ENCODE data around the gene IRF4.

DNA sequence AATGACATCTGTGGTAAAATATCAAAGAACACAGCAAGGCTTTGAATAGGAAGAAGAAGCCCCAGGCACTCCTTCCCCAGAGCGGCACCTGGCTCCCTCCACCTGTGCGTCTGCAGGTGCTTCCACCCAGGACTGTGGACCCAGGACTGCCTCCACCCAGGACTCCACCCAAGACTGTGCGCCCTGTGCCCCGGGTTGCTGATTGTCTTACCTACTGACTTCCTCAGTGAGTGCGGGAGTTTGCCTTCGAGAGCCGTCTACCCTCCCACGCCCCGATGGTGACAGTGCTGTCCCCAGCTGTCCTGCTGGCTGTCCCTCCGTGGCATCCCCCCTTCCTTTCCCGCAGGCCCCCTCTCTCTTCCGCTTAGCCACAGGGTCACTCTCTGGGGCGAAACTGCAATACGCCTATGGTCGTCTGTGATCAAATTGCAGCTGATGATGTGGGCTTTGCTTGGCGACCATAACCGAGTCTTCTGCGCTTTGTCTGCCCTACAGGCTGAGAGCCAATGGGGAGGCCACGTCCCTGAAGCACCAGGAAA, 52.1 kb downstream of the IRF4 start:
- no peak for TF ChIP-seq CTCF (conservative IDR thresholded peaks at IDR 0.05; ENCODE audit: low read depth, low read length)
- TF ChIP-seq EZH2 (IDR thresholded peaks at IDR 0.05; ENCODE audit: borderline replicate concordance, low read depth, low read length, poor library complexity, severe bottlenecking): no peak

Data from A673 (cell line).